HepG2 (cell line): ENCODE results near the gene THEM4. TPM values are rescaled to one million over a fixed set of nuclear protein-coding genes. Genes with fewer than 3 reads are reported as not detected.

Source experiments
- ATAC-seq: fragments of 200-7000 bp; cut with Tn5 transposase; 3 replicates; pipeline ENCODE4 v1.9.1; 2020; ENCODE audit warnings: mild to moderate bottlenecking, moderate library complexity
- BruUV-seq: library from RNA; stranded (reverse); fragments of 400-500 nt; replicated peaks from 2 replicates; lab custom pipeline; 2021; lab: Mats Ljungman, UMichigan
- CTCF ChIA-PET: fragments of 300-600 bp; formaldehyde crosslinking; extraction: SDS; loops from one replicate; lab custom pipeline; 2021; ENCODE audit warnings: low total read pairs, inconsistent platforms, low intra/inter-chr PET ratio; lab: Yijun Ruan, JAX
- POLR2A ChIA-PET: fragments of 350-600 bp; sonication (Branson Sonifier 250); formaldehyde crosslinking; loops from one replicate; lab custom pipeline; 2020; ENCODE audit warnings: antibody characterized with exemption, inconsistent platforms; lab: Yijun Ruan, JAX
- DNase-seq: peaks from one replicate; pipeline ENCODE4 v3.0.0-alpha.2; 2015; ENCODE audit warnings: low spot score
- FAIRE-seq: peaks from 3 replicates; lab custom pipeline; 2011; peaks lifted over from hg19 to GRCh38; lab: Jason Lieb, UNC
- H2AFZ ChIP-seq: one replicate; pipeline ENCODE4 v1.6.1; 2011; ENCODE audit warnings: low read length, inconsistent platforms
- H3K27ac ChIP-seq: fragments of 300-600 bp; 3 replicates; pipeline ENCODE4 v1.8.0; 2011; ENCODE audit warnings: mixed run types, mild to moderate bottlenecking, mixed read lengths, low read length, inconsistent platforms; ENCODE audit not compliant: insufficient read depth; ENCODE audit errors: extremely low read length
- H3K27me3 ChIP-seq, 2 experiments: fragments of 200-600 bp in 1 of 2; 2 replicates in 1 of 2; 3 replicates in 1 of 2; pipeline versions ENCODE4 v1.6.0 to v1.8.0; 2011; ENCODE audit warnings: low read length in 2 of 2, mild to moderate bottlenecking in 2 of 2, moderate library complexity in 2 of 2, inconsistent platforms in 1 of 2; ENCODE audit not compliant: insufficient read depth in 2 of 2, control insufficient read depth in 1 of 2
- H3K36me3 ChIP-seq, 2 experiments: fragments of 200-600 bp in 1 of 2; replicated peaks in 1 of 2; 2 replicates in 1 of 2; 3 replicates in 1 of 2; pipeline versions ENCODE4 v1.5.1 to v1.8.0; 2011; ENCODE audit warnings: low read length in 2 of 2, inconsistent platforms in 1 of 2; ENCODE audit not compliant: insufficient read depth in 2 of 2, control insufficient read depth in 1 of 2
- H3K4me1 ChIP-seq: 2 replicates; pipeline ENCODE4 v1.5.1; 2012; ENCODE audit warnings: low read length, inconsistent platforms; ENCODE audit not compliant: insufficient read depth
- H3K4me2 ChIP-seq: 2 replicates; pipeline ENCODE4 v1.6.0; 2011; ENCODE audit warnings: low read depth, low read length, inconsistent platforms
- H3K4me3 ChIP-seq, 3 experiments: fragments of 200-600 bp in 1 of 3; sonication (generic), shearing (Covaris generic) in 1 of 3; replicated peaks in 1 of 3; 2 replicates each; pipeline ENCODE4 v1.5.1; 2011 to 2016; ENCODE audit warnings: low read length in 3 of 3, inconsistent platforms in 2 of 3, low read depth in 2 of 3, mild to moderate bottlenecking in 2 of 3, control low read depth in 1 of 3, mixed read lengths in 1 of 3; ENCODE audit not compliant: insufficient read depth in 1 of 3
- H3K79me2 ChIP-seq: one replicate; pipeline ENCODE4 v1.6.1; 2011; ENCODE audit warnings: low read length, inconsistent platforms; ENCODE audit not compliant: insufficient read depth
- H3K9ac ChIP-seq: 2 replicates; pipeline ENCODE4 v1.6.0; 2011; ENCODE audit warnings: mild to moderate bottlenecking, low read depth, low read length, inconsistent platforms; ENCODE audit not compliant: insufficient read depth
- H3K9me3 ChIP-seq: 2 replicates; pipeline ENCODE4 v1.5.1; 2012; ENCODE audit warnings: mild to moderate bottlenecking, low read length
- H4K20me1 ChIP-seq: 2 replicates; pipeline ENCODE4 v1.6.0; 2011; ENCODE audit warnings: inconsistent platforms, mild to moderate bottlenecking, low read length, moderate library complexity; ENCODE audit not compliant: insufficient read depth
- MEIS2 ChIP-seq: sonication (generic); formaldehyde crosslinking; IDR thresholded peaks from 2 replicates; pipeline ENCODE4 v1.9.0; 2021; ENCODE audit warnings: mild to moderate bottlenecking, missing genetic modification reagents
- MTA3 ChIP-seq: sonication (generic); formaldehyde crosslinking; IDR thresholded peaks from 2 replicates; pipeline ENCODE4 v1.4.0; 2020; ENCODE audit warnings: missing genetic modification reagents
- PAX8 ChIP-seq: sonication (generic); formaldehyde crosslinking; IDR thresholded peaks from 2 replicates; pipeline ENCODE4 v1.8.0; 2022; ENCODE audit warnings: mild to moderate bottlenecking, missing genetic modification reagents, borderline replicate concordance
- POLR2A ChIP-seq, 2 experiments: IDR thresholded peaks; 2 replicates each; pipeline ENCODE4 v1.6.1; 2011; ENCODE audit warnings: low read depth in 2 of 2, low read length in 2 of 2, mild to moderate bottlenecking in 1 of 2, moderate library complexity in 1 of 2; ENCODE audit not compliant: insufficient read depth in 1 of 2
- SPEN ChIP-seq: sonication (generic); formaldehyde crosslinking; IDR thresholded peaks from 2 replicates; pipeline ENCODE4 v1.5.1; 2020; ENCODE audit warnings: low read depth, mild to moderate bottlenecking, missing genetic modification reagents
- TAF15 ChIP-seq: fragments of 200-400 bp; formaldehyde crosslinking; IDR thresholded peaks from one replicate; pipeline ENCODE4 v1.6.1; 2018; ENCODE audit warnings: mild to moderate bottlenecking, low read depth, low read length; ENCODE audit not compliant: poor library complexity, severe bottlenecking
- ZBTB38 ChIP-seq: sonication (generic); formaldehyde crosslinking; IDR thresholded peaks from 2 replicates; pipeline ENCODE4 v1.5.1; 2020; ENCODE audit warnings: mild to moderate bottlenecking, missing genetic modification reagents
- ZFP37 ChIP-seq: sonication (generic); formaldehyde crosslinking; IDR thresholded peaks from 2 replicates; pipeline ENCODE4 v1.4.0; 2020; ENCODE audit warnings: missing genetic modification reagents, borderline replicate concordance
- ZNF234 ChIP-seq: sonication (generic); formaldehyde crosslinking; conservative IDR thresholded peaks from 2 replicates; pipeline ENCODE4 v1.5.1; 2020; ENCODE audit warnings: mild to moderate bottlenecking, missing genetic modification reagents
- ZNF235 ChIP-seq: sonication (generic); formaldehyde crosslinking; IDR thresholded peaks from 2 replicates; pipeline ENCODE4 v1.8.1; 2023; ENCODE audit warnings: mild to moderate bottlenecking, missing genetic modification reagents, borderline replicate concordance
- ZNF329 ChIP-seq: sonication (generic); formaldehyde crosslinking; IDR thresholded peaks from 2 replicates; pipeline ENCODE4 v1.9.0; 2021; ENCODE audit warnings: low read depth, mild to moderate bottlenecking, missing genetic modification reagents
- ZNF441 ChIP-seq: sonication (generic); formaldehyde crosslinking; IDR thresholded peaks from 2 replicates; pipeline ENCODE4 v1.7.0; 2021; ENCODE audit warnings: missing genetic modification reagents, borderline replicate concordance
- WGBS: methylation state at CpG from one replicate; pipeline ENCODE4 v1.1.6; 2017; ENCODE audit warnings: low lambda C conversion rate; 5-methylcytosine and 5-hydroxymethylcytosine counted together
- in situ Hi-C: cut with HindIII; loops from 2 replicates; pipeline ENCODE4 v1.10.0; 2017; ENCODE audit warnings: low pct_unique_long_range_greater_than_20kb; ENCODE audit not compliant: extremely low pct_ligation_motif_present
- intact Hi-C: fragments of 100-400 bp; cut with micrococcal nuclease; formaldehyde crosslinking; loops from one replicate; pipeline ENCODE4 v1.10.0; 2022; ENCODE audit not compliant: unreplicated experiment
- polyA plus RNA-seq, 8 experiments: library from polyadenylated mRNA; depleted of rRNA in 3 of 8; stranded (reverse) in 7 of 8; unstranded in 1 of 8; fragments of >200 nt; fragmentation: Illumina TruSeq in 4 of 8; extraction: Trizol in 4 of 8; gene quantifications; 2 replicates each; pipeline versions ENCODE4 v1.2.1 to v1.2.3, GENCODE V29; 2011 to 2016; ENCODE audit warnings: low read depth in 4 of 8, missing spikeins in 1 of 8, mixed read lengths in 1 of 8; ENCODE audit not compliant: insufficient read depth in 1 of 8
- total RNA-seq, 5 experiments: library from RNA; depleted of rRNA; stranded (reverse); fragments of >200 nt; fragmentation: Illumina TruSeq; extraction: Trizol; gene quantifications; 2 replicates each; pipeline ENCODE4 v1.2.3, GENCODE V29; 2016; ENCODE audit warnings: low read depth in 1 of 5
- TF ChIP-seq, protein P1 (sequence below): sonication (generic); formaldehyde crosslinking; IDR thresholded peaks from 2 replicates; pipeline ENCODE4 v1.4.0; 2020; ENCODE audit warnings: mild to moderate bottlenecking, missing genetic modification reagents
- TF ChIP-seq, protein P2 (sequence below): sonication (generic); formaldehyde crosslinking; IDR thresholded peaks from 2 replicates; pipeline ENCODE4 v1.4.0; 2020; ENCODE audit warnings: missing genetic modification reagents
- TF ChIP-seq, protein P3 (sequence below): IDR thresholded peaks from 2 replicates; pipeline ENCODE4 v1.6.1; 2016; ENCODE audit warnings: low read depth, control low read depth

Gene THEM4
- total and polyA plus RNA-seq, 2 of the 13 experiments (the other 11 are each of a cell fraction or from before 2014, with no cell fraction given) = 10.9 to 13.9 TPM

DNA sequence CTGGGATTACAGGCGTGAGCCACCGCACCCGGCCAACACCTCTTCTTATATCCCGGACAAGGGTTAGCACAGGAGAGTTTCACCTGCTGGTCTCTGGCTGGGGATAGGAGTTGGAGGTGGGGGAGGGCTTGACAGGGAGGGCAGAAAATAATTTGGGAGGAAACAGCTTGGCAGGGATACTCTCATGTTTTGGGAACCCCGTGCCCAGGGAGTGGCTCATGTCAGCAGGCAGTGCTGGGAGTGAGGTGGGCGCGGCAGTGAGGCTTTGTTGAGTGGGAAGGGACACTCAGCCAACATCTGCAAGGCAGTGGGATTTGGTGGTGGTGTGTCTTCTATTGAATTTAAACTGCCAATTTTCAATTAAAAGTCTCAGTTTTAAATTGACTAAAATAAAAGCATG, 54.7 kb downstream of the THEM4 start:
- no peak overlapping the region for H3K4me3 ChIP-seq
- in situ Hi-C loops = no loop called here
- no peak for FAIRE-seq
- H3K27me3 ChIP-seq = peaks cover 6 to 35% of the 10 kb centered on the region in 2 experiments; a peak in 3 of 5 replicates
- WGBS = 50% methylated on average over 7 of the region's 7 CpGs
- H3K9ac ChIP-seq = no peak overlapping the region
- POLR2A ChIA-PET = no interaction called here
- no peaks in the 10 kb centered on the region for H3K4me1 ChIP-seq
- ATAC-seq = no peak
- H3K9me3 ChIP-seq = no peaks in the 10 kb centered on the region
- TF ChIP-seq ZNF235 = no peak
- TF ChIP-seq, protein P1, sequence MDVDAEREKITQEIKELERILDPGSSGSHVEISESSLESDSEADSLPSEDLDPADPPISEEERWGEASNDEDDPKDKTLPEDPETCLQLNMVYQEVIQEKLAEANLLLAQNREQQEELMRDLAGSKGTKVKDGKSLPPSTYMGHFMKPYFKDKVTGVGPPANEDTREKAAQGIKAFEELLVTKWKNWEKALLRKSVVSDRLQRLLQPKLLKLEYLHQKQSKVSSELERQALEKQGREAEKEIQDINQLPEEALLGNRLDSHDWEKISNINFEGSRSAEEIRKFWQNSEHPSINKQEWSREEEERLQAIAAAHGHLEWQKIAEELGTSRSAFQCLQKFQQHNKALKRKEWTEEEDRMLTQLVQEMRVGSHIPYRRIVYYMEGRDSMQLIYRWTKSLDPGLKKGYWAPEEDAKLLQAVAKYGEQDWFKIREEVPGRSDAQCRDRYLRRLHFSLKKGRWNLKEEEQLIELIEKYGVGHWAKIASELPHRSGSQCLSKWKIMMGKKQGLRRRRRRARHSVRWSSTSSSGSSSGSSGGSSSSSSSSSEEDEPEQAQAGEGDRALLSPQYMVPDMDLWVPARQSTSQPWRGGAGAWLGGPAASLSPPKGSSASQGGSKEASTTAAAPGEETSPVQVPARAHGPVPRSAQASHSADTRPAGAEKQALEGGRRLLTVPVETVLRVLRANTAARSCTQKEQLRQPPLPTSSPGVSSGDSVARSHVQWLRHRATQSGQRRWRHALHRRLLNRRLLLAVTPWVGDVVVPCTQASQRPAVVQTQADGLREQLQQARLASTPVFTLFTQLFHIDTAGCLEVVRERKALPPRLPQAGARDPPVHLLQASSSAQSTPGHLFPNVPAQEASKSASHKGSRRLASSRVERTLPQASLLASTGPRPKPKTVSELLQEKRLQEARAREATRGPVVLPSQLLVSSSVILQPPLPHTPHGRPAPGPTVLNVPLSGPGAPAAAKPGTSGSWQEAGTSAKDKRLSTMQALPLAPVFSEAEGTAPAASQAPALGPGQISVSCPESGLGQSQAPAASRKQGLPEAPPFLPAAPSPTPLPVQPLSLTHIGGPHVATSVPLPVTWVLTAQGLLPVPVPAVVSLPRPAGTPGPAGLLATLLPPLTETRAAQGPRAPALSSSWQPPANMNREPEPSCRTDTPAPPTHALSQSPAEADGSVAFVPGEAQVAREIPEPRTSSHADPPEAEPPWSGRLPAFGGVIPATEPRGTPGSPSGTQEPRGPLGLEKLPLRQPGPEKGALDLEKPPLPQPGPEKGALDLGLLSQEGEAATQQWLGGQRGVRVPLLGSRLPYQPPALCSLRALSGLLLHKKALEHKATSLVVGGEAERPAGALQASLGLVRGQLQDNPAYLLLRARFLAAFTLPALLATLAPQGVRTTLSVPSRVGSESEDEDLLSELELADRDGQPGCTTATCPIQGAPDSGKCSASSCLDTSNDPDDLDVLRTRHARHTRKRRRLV = no peak
- TF ChIP-seq PAX8 (CRISPR knock-in tag) = no peak
- no peak for TF ChIP-seq MEIS2 (CRISPR knock-in tag)
- TF ChIP-seq, protein P2, sequence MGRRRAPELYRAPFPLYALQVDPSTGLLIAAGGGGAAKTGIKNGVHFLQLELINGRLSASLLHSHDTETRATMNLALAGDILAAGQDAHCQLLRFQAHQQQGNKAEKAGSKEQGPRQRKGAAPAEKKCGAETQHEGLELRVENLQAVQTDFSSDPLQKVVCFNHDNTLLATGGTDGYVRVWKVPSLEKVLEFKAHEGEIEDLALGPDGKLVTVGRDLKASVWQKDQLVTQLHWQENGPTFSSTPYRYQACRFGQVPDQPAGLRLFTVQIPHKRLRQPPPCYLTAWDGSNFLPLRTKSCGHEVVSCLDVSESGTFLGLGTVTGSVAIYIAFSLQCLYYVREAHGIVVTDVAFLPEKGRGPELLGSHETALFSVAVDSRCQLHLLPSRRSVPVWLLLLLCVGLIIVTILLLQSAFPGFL (CRISPR knock-in tag) = no peak
- no peak for TF ChIP-seq ZNF441 (CRISPR knock-in tag)
- no peak for TF ChIP-seq ZBTB38 (CRISPR knock-in tag)
- no peak for TF ChIP-seq MTA3
- no peak for TF ChIP-seq POLR2A (IDR thresholded peaks at IDR 0.05; ENCODE audit: insufficient read depth in 1 of 2, low read depth in 2 of 2, low read length in 2 of 2)
- TF ChIP-seq, protein P3, sequence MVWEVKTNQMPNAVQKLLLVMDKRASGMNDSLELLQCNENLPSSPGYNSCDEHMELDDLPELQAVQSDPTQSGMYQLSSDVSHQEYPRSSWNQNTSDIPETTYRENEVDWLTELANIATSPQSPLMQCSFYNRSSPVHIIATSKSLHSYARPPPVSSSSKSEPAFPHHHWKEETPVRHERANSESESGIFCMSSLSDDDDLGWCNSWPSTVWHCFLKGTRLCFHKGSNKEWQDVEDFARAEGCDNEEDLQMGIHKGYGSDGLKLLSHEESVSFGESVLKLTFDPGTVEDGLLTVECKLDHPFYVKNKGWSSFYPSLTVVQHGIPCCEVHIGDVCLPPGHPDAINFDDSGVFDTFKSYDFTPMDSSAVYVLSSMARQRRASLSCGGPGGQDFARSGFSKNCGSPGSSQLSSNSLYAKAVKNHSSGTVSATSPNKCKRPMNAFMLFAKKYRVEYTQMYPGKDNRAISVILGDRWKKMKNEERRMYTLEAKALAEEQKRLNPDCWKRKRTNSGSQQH (CRISPR knock-in tag) = no peak
- TF ChIP-seq ZNF329 (CRISPR knock-in tag) = no peak
- TF ChIP-seq ZNF234 (CRISPR knock-in tag) = no peak
- no peak for TF ChIP-seq SPEN (CRISPR knock-in tag)
- TF ChIP-seq ZFP37 (CRISPR knock-in tag) = no peak
- TF ChIP-seq TAF15 = no peak
- TF ChIP-seq, all 625 proteins: peak for 0
- BruUV-seq = no TSS peak
- no peak overlapping the region for H2AFZ ChIP-seq
- no peaks in the 10 kb centered on the region for H3K79me2 ChIP-seq
- CTCF ChIA-PET = no interaction called here
- H3K36me3 ChIP-seq = no peaks in the 10 kb centered on the region
- no peak for DNase-seq
- no peak overlapping the region for H3K4me2 ChIP-seq
- intact Hi-C loops = no loop called here
- H4K20me1 ChIP-seq = no peaks in the 10 kb centered on the region
- no peak overlapping the region for H3K27ac ChIP-seq
